ENCODE data around the gene PIP4K2A.

- TF ChIP-seq EP300 (IDR thresholded peaks at IDR 0.05) (no peak), CTCF (IDR thresholded peaks at IDR 0.05) (no peak), POLR2A (IDR thresholded peaks at IDR 0.05) (no peak)
These were observed 12.7 kb upstream of the PIP4K2A start for GRCh38 chr10:22727112-22727511.
